Suprapubic skin (tissue), 4 donors: Measurements from ENCODE around the gene USP34. TPM values are rescaled to one million over a fixed set of nuclear protein-coding genes. Genes with fewer than 3 reads are reported as not detected.
A peak's percentile ranks its signal among the peaks of the same experiment; 100 is the strongest.

ENCODE experiments used
- DNase-seq, 2 donors: peaks; one replicate each; pipeline ENCODE4 v3.0.0-alpha.2; 2019; ENCODE audit warnings: low spot score in 2 of 2
- H3K27ac ChIP-seq: fragments of 200-600 bp; sonication (generic); one replicate; pipeline ENCODE4 v1.5.1; 2019
- H3K27me3 ChIP-seq: fragments of 200-600 bp; sonication (generic); one replicate; pipeline ENCODE4 v1.5.1; 2019
- H3K36me3 ChIP-seq: fragments of 200-600 bp; sonication (generic); one replicate; pipeline ENCODE4 v1.5.1; 2019
- H3K4me1 ChIP-seq: fragments of 200-600 bp; sonication (generic); one replicate; pipeline ENCODE4 v1.5.1; 2019
- H3K4me3 ChIP-seq: fragments of 200-600 bp; sonication (generic); one replicate; pipeline ENCODE4 v1.5.1; 2019; ENCODE audit warnings: mild to moderate bottlenecking
- H3K9me3 ChIP-seq: fragments of 200-600 bp; sonication (generic); one replicate; pipeline ENCODE4 v1.5.1; 2019
- EP300 ChIP-seq: sonication (generic); formaldehyde crosslinking; IDR thresholded peaks from one replicate; pipeline ENCODE4 v1.6.1; 2017; ENCODE audit warnings: antibody characterized with exemption
- POLR2A ChIP-seq, 2 donors: fragments of 450-650 bp; IDR thresholded peaks; one replicate each; pipeline ENCODE4 v1.6.1; 2017; ENCODE audit warnings: antibody characterized with exemption in 2 of 2, mild to moderate bottlenecking in 2 of 2, moderate library complexity in 2 of 2
- POLR2AphosphoS5 ChIP-seq, 3 donors: sonication (generic); formaldehyde crosslinking; IDR thresholded peaks; one replicate each; pipeline ENCODE4 v1.6.1; 2017; ENCODE audit warnings: antibody characterized with exemption in 3 of 3
- whole genome bisulfite sequencing: methylation state at CpG from one replicate; pipeline ENCODE4 v1.1.5; 2018; 5-methylcytosine and 5-hydroxymethylcytosine counted together
- total RNA-seq, 4 donors: library from RNA; depleted of rRNA; stranded (reverse); fragments of >200 nt; gene quantifications; one replicate each; pipeline ENCODE4 v1.1.0, GENCODE V29; 2016
- TF ChIP-seq, protein P1 (sequence below), 2 donors: fragments of 200-600 bp in 1 of 2; fragments of 450-650 bp in 1 of 2; sonication (generic) in 1 of 2; IDR thresholded peaks; one replicate each; pipeline ENCODE4 v1.5.1; 2016 to 2019; ENCODE audit warnings: antibody characterized with exemption in 2 of 2, mild to moderate bottlenecking in 1 of 2, moderate library complexity in 1 of 2

The USP34 gene
- total RNA-seq, 4 donors from 2014 or later: 94.5 to 242 (median 111) TPM

DNA sequence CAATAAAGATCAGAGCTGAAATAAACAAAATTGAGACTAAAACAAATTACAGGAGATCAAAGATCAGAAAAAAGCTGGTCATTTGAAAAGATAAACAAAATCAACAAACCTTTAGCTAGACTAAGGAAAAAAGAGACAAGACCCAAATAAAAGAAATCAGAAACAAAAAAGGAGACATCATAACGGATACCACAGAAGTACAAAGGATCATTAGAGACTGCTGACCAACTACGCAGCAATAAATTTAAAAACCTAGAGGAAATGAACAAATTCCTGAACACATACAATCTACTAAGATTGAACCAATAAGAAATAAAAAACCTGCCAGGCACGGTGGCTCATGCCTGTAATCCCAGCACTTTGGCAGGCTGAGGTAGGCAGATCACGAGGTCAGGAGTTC lies 33.7 kb downstream of the USP34 start:
- no peaks in the 10 kb centered on the region for H3K36me3 ChIP-seq
- no peak overlapping the region for H3K4me3 ChIP-seq
- no peaks in the 10 kb centered on the region for H3K9me3 ChIP-seq
- whole genome bisulfite sequencing: 95% methylated on average over 4 of the region's 4 CpGs
- DNase-seq: no peak
- H3K4me1 ChIP-seq: peaks cover 32% of the 10 kb centered on the region
- TF ChIP-seq POLR2A (IDR thresholded peaks at IDR 0.05): no peak
- no peak for TF ChIP-seq EP300
- no peak for TF ChIP-seq POLR2AphosphoS5 (IDR thresholded peaks at IDR 0.05)
- TF ChIP-seq, protein P1, sequence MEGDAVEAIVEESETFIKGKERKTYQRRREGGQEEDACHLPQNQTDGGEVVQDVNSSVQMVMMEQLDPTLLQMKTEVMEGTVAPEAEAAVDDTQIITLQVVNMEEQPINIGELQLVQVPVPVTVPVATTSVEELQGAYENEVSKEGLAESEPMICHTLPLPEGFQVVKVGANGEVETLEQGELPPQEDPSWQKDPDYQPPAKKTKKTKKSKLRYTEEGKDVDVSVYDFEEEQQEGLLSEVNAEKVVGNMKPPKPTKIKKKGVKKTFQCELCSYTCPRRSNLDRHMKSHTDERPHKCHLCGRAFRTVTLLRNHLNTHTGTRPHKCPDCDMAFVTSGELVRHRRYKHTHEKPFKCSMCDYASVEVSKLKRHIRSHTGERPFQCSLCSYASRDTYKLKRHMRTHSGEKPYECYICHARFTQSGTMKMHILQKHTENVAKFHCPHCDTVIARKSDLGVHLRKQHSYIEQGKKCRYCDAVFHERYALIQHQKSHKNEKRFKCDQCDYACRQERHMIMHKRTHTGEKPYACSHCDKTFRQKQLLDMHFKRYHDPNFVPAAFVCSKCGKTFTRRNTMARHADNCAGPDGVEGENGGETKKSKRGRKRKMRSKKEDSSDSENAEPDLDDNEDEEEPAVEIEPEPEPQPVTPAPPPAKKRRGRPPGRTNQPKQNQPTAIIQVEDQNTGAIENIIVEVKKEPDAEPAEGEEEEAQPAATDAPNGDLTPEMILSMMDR (IDR thresholded peaks at IDR 0.05): no peak
- H3K27me3 ChIP-seq: no peaks in the 10 kb centered on the region
- no peak overlapping the region for H3K27ac ChIP-seq

DNA sequence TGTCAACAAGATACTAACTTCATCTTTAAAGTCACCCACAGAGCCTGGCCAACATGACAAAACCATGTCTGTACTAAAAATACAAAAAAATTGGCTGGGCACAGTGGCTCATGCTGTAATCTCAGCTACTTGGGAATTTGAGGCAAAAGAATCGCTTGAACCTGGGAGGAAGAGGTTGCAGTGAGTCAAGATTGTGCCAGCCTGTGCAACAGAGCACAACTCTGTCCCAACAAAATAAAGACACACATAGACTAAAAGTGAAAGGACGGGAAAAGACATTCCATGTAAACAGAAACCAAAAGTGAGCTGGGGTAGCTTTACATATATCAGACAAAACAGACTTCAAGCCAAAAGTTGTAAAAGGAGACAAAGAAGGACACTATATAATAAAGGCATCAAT lies 34.8 kb downstream of the USP34 start:
- Histone ChIP-seq H3K27me3 (no peaks in the 10 kb centered on the region), H3K36me3 (no peaks in the 10 kb centered on the region), H3K27ac (no peak overlapping the region), H3K9me3 (no peaks in the 10 kb centered on the region), H3K4me1 (peaks cover 32% of the 10 kb centered on the region), H3K4me3 (no peak overlapping the region)
- no peak for TF ChIP-seq POLR2A (IDR thresholded peaks at IDR 0.05)
- TF ChIP-seq POLR2AphosphoS5 (IDR thresholded peaks at IDR 0.05): no peak
- TF ChIP-seq, protein P1 (IDR thresholded peaks at IDR 0.05): no peak
- TF ChIP-seq EP300: no peak
- WGBS: 45% methylated on average over 2 of the region's 2 CpGs
- DNase-seq: no peak

DNA sequence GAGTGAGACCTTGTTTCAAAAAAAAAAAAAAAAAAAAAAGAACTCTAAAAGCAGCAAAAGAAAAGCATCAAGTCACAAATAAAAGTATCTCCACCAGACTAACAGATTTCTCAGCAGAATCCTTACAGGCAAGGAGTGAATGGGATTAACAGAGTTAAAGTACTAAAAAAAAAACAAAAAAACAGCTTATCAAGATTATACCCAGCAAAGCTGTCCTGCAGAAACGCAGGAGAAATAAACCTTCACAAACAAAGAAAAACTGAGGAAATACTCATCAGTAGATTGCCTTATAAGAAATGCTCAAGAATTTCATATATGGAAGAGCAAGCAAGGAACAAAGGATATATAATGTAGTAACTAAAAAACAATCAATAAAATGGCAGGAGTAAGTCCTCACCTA lies 35.6 kb downstream of the USP34 start:
- TF ChIP-seq POLR2AphosphoS5 (IDR thresholded peaks at IDR 0.05) (no peak), POLR2A (IDR thresholded peaks at IDR 0.05) (no peak)
- TF ChIP-seq, protein P1 (IDR thresholded peaks at IDR 0.05): no peak
- H3K4me3 ChIP-seq: no peak overlapping the region
- no peaks in the 10 kb centered on the region for H3K36me3 ChIP-seq
- H3K27ac ChIP-seq: no peak overlapping the region
- H3K9me3 ChIP-seq: no peaks in the 10 kb centered on the region
- 100% methylated on average over 1 of the region's 1 CpG for WGBS
- H3K27me3 ChIP-seq: no peaks in the 10 kb centered on the region
- peaks cover 32% of the 10 kb centered on the region for H3K4me1 ChIP-seq
- DNase-seq: no peak

DNA sequence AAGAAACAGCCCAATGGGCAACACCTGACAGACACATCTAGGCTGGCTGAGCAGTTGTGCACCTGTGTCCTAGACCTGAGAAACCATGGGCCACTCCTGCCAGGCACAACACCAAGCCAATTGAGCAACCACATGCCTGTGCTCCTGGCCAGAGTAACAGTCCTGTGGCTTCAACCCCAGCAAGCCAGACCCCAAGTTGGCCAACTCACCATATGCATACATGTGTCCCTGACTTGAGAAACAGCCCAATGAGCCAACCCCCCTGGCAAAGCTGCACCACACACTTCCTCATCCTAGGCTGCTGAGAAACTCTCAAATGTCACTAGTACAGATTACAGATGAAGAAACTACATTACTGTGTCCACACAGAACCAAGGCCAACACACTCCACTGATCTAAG lies 36.6 kb downstream of the USP34 start:
- TF ChIP-seq, protein P1 (IDR thresholded peaks at IDR 0.05): no peak
- TF ChIP-seq POLR2AphosphoS5 (IDR thresholded peaks at IDR 0.05) (no peak), EP300 (no peak), POLR2A (IDR thresholded peaks at IDR 0.05) (no peak)
- Histone ChIP-seq H3K4me1 (peaks cover 26% of the 10 kb centered on the region), H3K4me3 (no peak overlapping the region), H3K9me3 (no peaks in the 10 kb centered on the region), H3K27ac (no peak overlapping the region), H3K36me3 (no peaks in the 10 kb centered on the region), H3K27me3 (no peaks in the 10 kb centered on the region)
- DNase-seq: peak in 1 of 2 donors; percentile 47

DNA sequence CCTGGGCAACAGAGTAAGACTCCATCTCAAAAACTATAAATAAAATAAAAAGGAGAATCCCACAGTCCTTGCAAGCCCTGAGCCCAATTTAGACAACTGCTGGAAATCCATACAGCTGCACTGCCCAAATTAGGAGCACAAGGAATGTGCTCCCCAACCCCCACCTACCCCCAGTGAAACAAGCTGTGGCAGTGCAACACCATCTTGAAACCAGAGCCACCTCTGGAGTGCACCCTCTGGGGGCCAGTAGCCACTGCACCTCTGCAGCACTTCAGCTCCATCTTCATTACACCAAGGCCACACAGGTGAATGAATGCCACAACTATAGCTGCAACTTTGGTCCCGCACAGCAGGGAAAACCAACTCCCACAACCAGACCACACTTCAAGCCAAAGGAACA lies 37.3 kb downstream of the USP34 start:
- no peak overlapping the region for H3K4me3 ChIP-seq
- no peak for DNase-seq
- WGBS: no CpG with 5 or more reads among the region's 1 CpG
- no peaks in the 10 kb centered on the region for H3K27me3 ChIP-seq
- H3K4me1 ChIP-seq: peaks cover 23% of the 10 kb centered on the region
- H3K27ac ChIP-seq: no peak overlapping the region
- H3K36me3 ChIP-seq: no peaks in the 10 kb centered on the region
- TF ChIP-seq EP300 (no peak), POLR2AphosphoS5 (IDR thresholded peaks at IDR 0.05) (no peak), POLR2A (IDR thresholded peaks at IDR 0.05) (no peak)
- TF ChIP-seq, protein P1 (IDR thresholded peaks at IDR 0.05): no peak
- H3K9me3 ChIP-seq: no peaks in the 10 kb centered on the region
